Erythroblast (primary cell): Measurements from ENCODE around the gene FAM9B.

Source experiments
- GATA1 ChIP-seq: IDR thresholded peaks from 2 replicates; pipeline ENCODE4 v1.6.1; 2011; ENCODE audit warnings: low read depth, mild to moderate bottlenecking, control low read depth, low read length, moderate library complexity
- POLR2A ChIP-seq: IDR thresholded peaks from 2 replicates; pipeline ENCODE4 v1.6.1; 2011; ENCODE audit warnings: mild to moderate bottlenecking, low read length

- no peak for TF ChIP-seq POLR2A
- TF ChIP-seq GATA1: no peak
Observed at GRCh38 chrX:9071031-9071650, 37.2 kb upstream of the FAM9B start.
